NAMALWA (cell line): ENCODE data around the gene CSH1.
A peak's percentile ranks its signal among the peaks of the same experiment; 100 is the strongest.
"Not testable (repeated sequence)": the region's sequence is repeated elsewhere in the genome, so short reads cannot be mapped to it uniquely, and the experiment has no call there.

Source experiments
- DNase-seq: peaks from one replicate; pipeline ENCODE4 v3.0.0-alpha.2; 2015; ENCODE audit warnings: low spot score

The CSH1 gene

GRCh38 chr17:63896524-63897354 is at the start of gene CSH1:
Gene CSH1, minus strand, starts transcription at chr17:63896574. Its CDS starts 63 bp downstream, at chr17:63896511.
- DNase-seq, result not testable (repeated sequence)

- DNase-seq, result peak; percentile 77
These were observed 49.5 kb upstream of the CSH1 start for GRCh38 chr17:63945784-63946439.

- DNase-seq, result no peak
These were observed 48.5 kb upstream of the CSH1 start for GRCh38 chr17:63944736-63945499.

GRCh38 chr17:63943745-63944144 is 47.4 kb upstream of the CSH1 start:
- no peak for DNase-seq

- no peak for DNase-seq
These were observed 46.1 kb upstream of the CSH1 start for GRCh38 chr17:63942309-63942985.

GRCh38 chr17:63941751-63942150 is 45.4 kb upstream of the CSH1 start:
- DNase-seq, result no peak

- no peak for DNase-seq
These were observed 44.8 kb upstream of the CSH1 start for GRCh38 chr17:63941162-63941561.

GRCh38 chr17:63940584-63940983 is 44.2 kb upstream of the CSH1 start:
- DNase-seq, result no peak

GRCh38 chr17:63939884-63940283 is 43.5 kb upstream of the CSH1 start:
- no peak for DNase-seq

- no peak for DNase-seq
These were observed 43.0 kb upstream of the CSH1 start for GRCh38 chr17:63939401-63939800.

GRCh38 chr17:63937920-63938319 is 41.5 kb upstream of the CSH1 start:
- no peak for DNase-seq

- DNase-seq, result no peak
These were observed 40.9 kb upstream of the CSH1 start for GRCh38 chr17:63937319-63937718.

- no peak for DNase-seq
These were observed 38.1 kb upstream of the CSH1 start for GRCh38 chr17:63934183-63935112.

GRCh38 chr17:63933598-63933997 is 37.2 kb upstream of the CSH1 start:
- DNase-seq, result peak; percentile 52

GRCh38 chr17:63932721-63933120 is 36.3 kb upstream of the CSH1 start:
- peak; percentile 77 for DNase-seq

GRCh38 chr17:63931981-63932561 is 35.7 kb upstream of the CSH1 start, which contains the start of gene CD79B:
Gene CD79B, minus strand, starts transcription at chr17:63932331. Its CDS starts 70 bp downstream, at chr17:63932261.
- peak; percentile 95 for DNase-seq

- peak; percentile 73 for DNase-seq
These were observed 34.7 kb upstream of the CSH1 start for GRCh38 chr17:63930951-63931575.

GRCh38 chr17:63929860-63930766 is 33.7 kb upstream of the CSH1 start:
- peak; percentile 55 for DNase-seq
